ENCODE results near the gene SYT12.

- TF ChIP-seq HMGA2 (CRISPR knock-in tag; IDR thresholded peaks at IDR 0.05) (no peak), CTCF (IDR thresholded peaks at IDR 0.05) (no peak), NFYB (CRISPR knock-in tag; conservative IDR thresholded peaks at IDR 0.05; ENCODE audit: low read depth) (no peak), EMX1 (CRISPR knock-in tag; IDR thresholded peaks at IDR 0.05) (no peak), MAX (CRISPR knock-in tag; IDR thresholded peaks at IDR 0.05) (no peak), ATF1 (CRISPR knock-in tag; IDR thresholded peaks at IDR 0.05) (no peak), NR1H2 (CRISPR knock-in tag; IDR thresholded peaks at IDR 0.05) (no peak)
- TF ChIP-seq, protein P1, sequence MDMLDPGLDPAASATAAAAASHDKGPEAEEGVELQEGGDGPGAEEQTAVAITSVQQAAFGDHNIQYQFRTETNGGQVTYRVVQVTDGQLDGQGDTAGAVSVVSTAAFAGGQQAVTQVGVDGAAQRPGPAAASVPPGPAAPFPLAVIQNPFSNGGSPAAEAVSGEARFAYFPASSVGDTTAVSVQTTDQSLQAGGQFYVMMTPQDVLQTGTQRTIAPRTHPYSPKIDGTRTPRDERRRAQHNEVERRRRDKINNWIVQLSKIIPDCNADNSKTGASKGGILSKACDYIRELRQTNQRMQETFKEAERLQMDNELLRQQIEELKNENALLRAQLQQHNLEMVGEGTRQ (CRISPR knock-in tag; IDR thresholded peaks at IDR 0.05), result no peak
These were observed 31.5 kb downstream of the SYT12 start for GRCh38 chr11:67054346-67054835.

All from WTC11 (cell line).